HepG2 (cell line): ENCODE measurements around the gene LTBR. TPM values are rescaled to one million over a fixed set of nuclear protein-coding genes. Genes with fewer than 3 reads are reported as not detected.

Experiments used
- ATAC-seq: fragments of 200-7000 bp; cut with Tn5 transposase; 3 replicates; pipeline ENCODE4 v1.9.1; 2020; ENCODE audit warnings: mild to moderate bottlenecking, moderate library complexity
- BruUV-seq: library from RNA; stranded (reverse); fragments of 400-500 nt; replicated peaks from 2 replicates; lab custom pipeline; 2021; lab: Mats Ljungman, UMichigan
- CTCF ChIA-PET: fragments of 300-600 bp; formaldehyde crosslinking; extraction: SDS; loops from one replicate; lab custom pipeline; 2021; ENCODE audit warnings: low total read pairs, inconsistent platforms, low intra/inter-chr PET ratio; lab: Yijun Ruan, JAX
- POLR2A ChIA-PET: fragments of 350-600 bp; sonication (Branson Sonifier 250); formaldehyde crosslinking; loops from one replicate; lab custom pipeline; 2020; ENCODE audit warnings: antibody characterized with exemption, inconsistent platforms; lab: Yijun Ruan, JAX
- DNase-seq: peaks from one replicate; pipeline ENCODE4 v3.0.0-alpha.2; 2015; ENCODE audit warnings: low spot score
- FAIRE-seq: peaks from 3 replicates; lab custom pipeline; 2011; peaks lifted over from hg19 to GRCh38; lab: Jason Lieb, UNC
- H2AFZ ChIP-seq: one replicate; pipeline ENCODE4 v1.6.1; 2011; ENCODE audit warnings: low read length, inconsistent platforms
- H3K27ac ChIP-seq: fragments of 300-600 bp; 3 replicates; pipeline ENCODE4 v1.8.0; 2011; ENCODE audit warnings: mixed run types, mild to moderate bottlenecking, mixed read lengths, low read length, inconsistent platforms; ENCODE audit not compliant: insufficient read depth; ENCODE audit errors: extremely low read length
- H3K27me3 ChIP-seq, 2 experiments: fragments of 200-600 bp in 1 of 2; 2 replicates in 1 of 2; 3 replicates in 1 of 2; pipeline versions ENCODE4 v1.6.0 to v1.8.0; 2011; ENCODE audit warnings: low read length in 2 of 2, mild to moderate bottlenecking in 2 of 2, moderate library complexity in 2 of 2, inconsistent platforms in 1 of 2; ENCODE audit not compliant: insufficient read depth in 2 of 2, control insufficient read depth in 1 of 2
- H3K36me3 ChIP-seq, 2 experiments: fragments of 200-600 bp in 1 of 2; replicated peaks in 1 of 2; 2 replicates in 1 of 2; 3 replicates in 1 of 2; pipeline versions ENCODE4 v1.5.1 to v1.8.0; 2011; ENCODE audit warnings: low read length in 2 of 2, inconsistent platforms in 1 of 2; ENCODE audit not compliant: insufficient read depth in 2 of 2, control insufficient read depth in 1 of 2
- H3K4me1 ChIP-seq: 2 replicates; pipeline ENCODE4 v1.5.1; 2012; ENCODE audit warnings: low read length, inconsistent platforms; ENCODE audit not compliant: insufficient read depth
- H3K4me2 ChIP-seq: 2 replicates; pipeline ENCODE4 v1.6.0; 2011; ENCODE audit warnings: low read depth, low read length, inconsistent platforms
- H3K4me3 ChIP-seq, 3 experiments: fragments of 200-600 bp in 1 of 3; sonication (generic), shearing (Covaris generic) in 1 of 3; replicated peaks in 1 of 3; 2 replicates each; pipeline ENCODE4 v1.5.1; 2011 to 2016; ENCODE audit warnings: low read length in 3 of 3, inconsistent platforms in 2 of 3, low read depth in 2 of 3, mild to moderate bottlenecking in 2 of 3, control low read depth in 1 of 3, mixed read lengths in 1 of 3; ENCODE audit not compliant: insufficient read depth in 1 of 3
- H3K79me2 ChIP-seq: one replicate; pipeline ENCODE4 v1.6.1; 2011; ENCODE audit warnings: low read length, inconsistent platforms; ENCODE audit not compliant: insufficient read depth
- H3K9ac ChIP-seq: 2 replicates; pipeline ENCODE4 v1.6.0; 2011; ENCODE audit warnings: mild to moderate bottlenecking, low read depth, low read length, inconsistent platforms; ENCODE audit not compliant: insufficient read depth
- H3K9me3 ChIP-seq: 2 replicates; pipeline ENCODE4 v1.5.1; 2012; ENCODE audit warnings: mild to moderate bottlenecking, low read length
- H4K20me1 ChIP-seq: 2 replicates; pipeline ENCODE4 v1.6.0; 2011; ENCODE audit warnings: inconsistent platforms, mild to moderate bottlenecking, low read length, moderate library complexity; ENCODE audit not compliant: insufficient read depth
- ATF7 ChIP-seq, 2 experiments: fragments of 450-650 bp in 1 of 2; sonication (generic) in 1 of 2; formaldehyde crosslinking in 1 of 2; IDR thresholded peaks; 2 replicates each; pipeline versions ENCODE4 v1.4.0 to v1.6.1; 2016 to 2020; ENCODE audit warnings: antibody characterized with exemption in 1 of 2, mild to moderate bottlenecking in 1 of 2, missing genetic modification reagents in 1 of 2
- MAFK ChIP-seq, 2 experiments: IDR thresholded peaks in 1 of 2; conservative IDR thresholded peaks in 1 of 2; 2 replicates each; pipeline ENCODE4 v1.6.1; 2011; ENCODE audit warnings: improper control_type of control experiment in 2 of 2, low read length in 2 of 2
- MIXL1 ChIP-seq: IDR thresholded peaks from 2 replicates; pipeline ENCODE4 v1.6.1; 2016
- POGZ ChIP-seq: sonication (generic); formaldehyde crosslinking; IDR thresholded peaks from 2 replicates; pipeline ENCODE4 v1.4.0; 2020; ENCODE audit warnings: mild to moderate bottlenecking, missing genetic modification reagents
- SRF ChIP-seq: IDR thresholded peaks from 2 replicates; pipeline ENCODE4 v1.6.1; 2011; ENCODE audit warnings: mild to moderate bottlenecking, low read depth, low read length, moderate library complexity
- THAP11 ChIP-seq: IDR thresholded peaks from 2 replicates; pipeline ENCODE4 v1.6.1; 2016; ENCODE audit warnings: missing biosample characterization, missing genetic modification reagents
- ZNF644 ChIP-seq: IDR thresholded peaks from 2 replicates; pipeline ENCODE4 v1.6.1; 2016; ENCODE audit warnings: low read depth
- ZNF777 ChIP-seq: sonication (generic); formaldehyde crosslinking; IDR thresholded peaks from 2 replicates; pipeline ENCODE4 v1.4.0; 2020; ENCODE audit warnings: missing genetic modification reagents
- WGBS: methylation state at CpG from one replicate; pipeline ENCODE4 v1.1.6; 2017; ENCODE audit warnings: low lambda C conversion rate; 5-methylcytosine and 5-hydroxymethylcytosine counted together
- in situ Hi-C: cut with HindIII; loops from 2 replicates; pipeline ENCODE4 v1.10.0; 2017; ENCODE audit warnings: low pct_unique_long_range_greater_than_20kb; ENCODE audit not compliant: extremely low pct_ligation_motif_present
- intact Hi-C: fragments of 100-400 bp; cut with micrococcal nuclease; formaldehyde crosslinking; loops from one replicate; pipeline ENCODE4 v1.10.0; 2022; ENCODE audit not compliant: unreplicated experiment
- polyA plus RNA-seq, 8 experiments: library from polyadenylated mRNA; depleted of rRNA in 3 of 8; stranded (reverse) in 7 of 8; unstranded in 1 of 8; fragments of >200 nt; fragmentation: Illumina TruSeq in 4 of 8; extraction: Trizol in 4 of 8; gene quantifications; 2 replicates each; pipeline versions ENCODE4 v1.2.1 to v1.2.3, GENCODE V29; 2011 to 2016; ENCODE audit warnings: low read depth in 4 of 8, missing spikeins in 1 of 8, mixed read lengths in 1 of 8; ENCODE audit not compliant: insufficient read depth in 1 of 8
- total RNA-seq, 5 experiments: library from RNA; depleted of rRNA; stranded (reverse); fragments of >200 nt; fragmentation: Illumina TruSeq; extraction: Trizol; gene quantifications; 2 replicates each; pipeline ENCODE4 v1.2.3, GENCODE V29; 2016; ENCODE audit warnings: low read depth in 1 of 5
- TF ChIP-seq, protein P1 (sequence below): sonication (generic); formaldehyde crosslinking; IDR thresholded peaks from one replicate; pipeline ENCODE4 v1.5.1; 2020; ENCODE audit warnings: mild to moderate bottlenecking, missing genetic modification reagents; ENCODE audit errors: not compliant biosample characterization

Gene LTBR
- total and polyA plus RNA-seq, 2 of the 13 experiments (the other 11 are each of a cell fraction or from before 2014, with no cell fraction given) = 31.4 to 34.8 TPM

DNA sequence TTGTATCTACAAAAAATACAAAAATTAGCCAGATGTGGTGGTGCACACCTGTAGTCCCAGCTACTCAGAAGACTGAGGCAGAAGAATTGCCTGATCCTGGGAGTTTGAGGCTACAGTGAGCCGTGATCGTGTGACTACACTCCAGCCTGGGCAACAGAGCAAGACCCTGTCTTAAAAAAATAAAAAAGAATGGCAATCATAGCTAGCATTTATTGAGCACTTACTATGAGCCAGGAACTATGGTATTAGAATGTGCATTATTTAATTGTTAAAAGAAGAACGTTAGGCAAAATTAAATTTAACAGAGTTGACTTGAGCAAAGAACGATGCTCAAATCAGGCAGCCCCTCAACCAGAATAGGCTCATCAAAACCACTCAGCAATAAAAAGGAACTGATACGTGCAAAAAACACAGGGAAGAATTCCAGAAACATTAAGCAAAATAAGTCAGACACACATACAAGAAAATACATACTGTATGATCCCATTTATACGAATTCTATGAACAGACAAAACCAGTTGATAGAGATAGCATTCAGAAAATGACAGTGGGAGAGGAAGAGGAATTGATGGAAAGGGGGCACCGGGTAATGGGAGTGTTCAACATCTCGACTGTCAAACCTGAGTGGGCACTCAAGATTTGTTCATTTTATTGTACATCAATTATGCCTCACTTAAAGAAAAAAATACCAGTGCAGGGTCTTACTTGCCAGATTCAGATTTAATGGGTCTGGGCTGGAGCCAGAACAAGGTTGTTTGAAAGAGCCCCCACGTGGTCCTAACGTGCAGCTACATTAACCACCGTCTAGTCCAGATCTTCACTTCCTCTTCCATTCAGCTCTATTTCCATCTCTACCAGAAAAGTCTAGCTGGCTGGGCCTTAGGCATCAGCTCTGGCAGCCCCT lies 16.6 kb upstream of the LTBR start (continued):
- TF ChIP-seq MIXL1 (CRISPR knock-in tag) = 0 out of 2 replicates have a peak, but pooled peaks have one; percentile 30
- TF ChIP-seq, all 625 proteins: peak for 16

DNA sequence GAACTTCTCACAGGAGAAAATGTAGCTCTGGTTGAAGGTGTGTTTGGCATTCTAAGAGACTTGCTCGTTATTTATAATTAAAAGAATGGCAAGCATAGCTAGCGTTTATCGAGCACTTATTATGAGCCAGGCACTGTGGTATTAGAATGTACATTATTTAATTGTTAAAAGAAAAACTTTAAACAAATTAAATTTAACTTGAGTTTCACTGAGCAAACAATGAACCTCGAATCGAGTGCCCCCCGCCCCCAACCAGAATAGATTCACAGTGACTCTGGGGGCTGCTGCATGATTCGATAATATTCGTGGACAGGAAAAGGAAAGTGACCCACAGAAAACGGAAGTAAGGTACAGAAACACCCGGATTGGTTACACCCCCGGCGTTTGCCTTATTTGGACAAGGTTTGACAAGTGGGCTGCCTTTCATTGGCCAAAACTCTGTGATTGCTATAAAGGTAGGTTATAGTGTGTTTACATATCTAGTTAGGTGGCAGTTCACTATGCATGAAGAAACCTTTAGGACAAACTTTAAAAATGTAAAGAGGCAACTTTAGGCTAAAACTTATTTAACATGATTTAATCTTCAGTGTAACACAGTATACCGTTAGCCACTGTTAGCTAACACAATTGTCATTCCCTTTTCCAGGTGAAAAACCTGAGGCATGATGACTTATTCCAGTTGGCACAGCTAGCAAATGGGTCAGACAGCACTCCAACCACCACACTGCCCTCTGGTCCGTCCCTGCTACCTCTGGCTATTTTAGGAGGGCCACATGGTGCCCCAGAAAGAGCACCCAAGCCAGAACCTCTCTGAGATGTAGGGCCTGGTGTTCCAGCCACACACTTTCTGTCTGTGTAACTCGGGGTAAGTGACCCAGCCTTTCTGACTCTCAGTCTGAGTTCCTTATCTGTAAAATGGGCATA lies 15.7 kb upstream of the LTBR start:
- CTCF ChIA-PET = interaction anchor here (1.1 to 1.3 kb wide), 3 partner anchors 33 to 47 kb away, joined by 3 to 7 read pairs (median 3); no protein-coding TSS in a partner anchor
- Histone ChIP-seq H2AFZ (no peak overlapping the region), H3K4me2 (no peak overlapping the region; the same call in 1 of the 2 replicates), H3K9ac (no peak overlapping the region), H3K9me3 (no peaks in the 10 kb centered on the region), H4K20me1 (no peaks in the 10 kb centered on the region), H3K27ac (peak overlapping the region; percentile 44), H3K4me3 (no peak overlapping the region), H3K36me3 (no peaks in the 10 kb centered on the region), H3K79me2 (no peaks in the 10 kb centered on the region), H3K27me3 (no peaks in the 10 kb centered on the region), H3K4me1 (peaks cover 64% of the 10 kb centered on the region)
- DNase-seq (no peak), FAIRE-seq (no peak), ATAC-seq (no peak)
- in situ Hi-C loops (no loop called here), intact Hi-C loops (loop anchor here (1.0 kb wide), 1 partner anchor 42 kb away; no protein-coding TSS in a partner anchor)
- BruUV-seq = no TSS peak
- POLR2A ChIA-PET = interaction anchor here (0.7 to 2.9 kb wide), 9 partner anchors 15 to 46 kb away, joined by 3 to 55 read pairs (median 5); partner anchors contain the start of genes LTBR and TNFRSF1A
- WGBS = 79% methylated on average over 15 of the region's 15 CpGs
- TF ChIP-seq ZNF644 (CRISPR knock-in tag) = no peak
- peak; percentile 95 for TF ChIP-seq SRF
- no peak for TF ChIP-seq POGZ (CRISPR knock-in tag)
- no peak for TF ChIP-seq ZNF777
- TF ChIP-seq THAP11 (CRISPR knock-in tag) = 0 out of 2 replicates have a peak, but pooled peaks have one; percentile 1
- TF ChIP-seq ATF7 (IDR thresholded peaks at IDR 0.05) = no peak
- no peak for TF ChIP-seq ATF7 (CRISPR knock-in tag; IDR thresholded peaks at IDR 0.05)
- 0 out of 2 replicates have a peak, but pooled peaks have one; percentile 0 for TF ChIP-seq MIXL1 (CRISPR knock-in tag)
- TF ChIP-seq, protein P1, sequence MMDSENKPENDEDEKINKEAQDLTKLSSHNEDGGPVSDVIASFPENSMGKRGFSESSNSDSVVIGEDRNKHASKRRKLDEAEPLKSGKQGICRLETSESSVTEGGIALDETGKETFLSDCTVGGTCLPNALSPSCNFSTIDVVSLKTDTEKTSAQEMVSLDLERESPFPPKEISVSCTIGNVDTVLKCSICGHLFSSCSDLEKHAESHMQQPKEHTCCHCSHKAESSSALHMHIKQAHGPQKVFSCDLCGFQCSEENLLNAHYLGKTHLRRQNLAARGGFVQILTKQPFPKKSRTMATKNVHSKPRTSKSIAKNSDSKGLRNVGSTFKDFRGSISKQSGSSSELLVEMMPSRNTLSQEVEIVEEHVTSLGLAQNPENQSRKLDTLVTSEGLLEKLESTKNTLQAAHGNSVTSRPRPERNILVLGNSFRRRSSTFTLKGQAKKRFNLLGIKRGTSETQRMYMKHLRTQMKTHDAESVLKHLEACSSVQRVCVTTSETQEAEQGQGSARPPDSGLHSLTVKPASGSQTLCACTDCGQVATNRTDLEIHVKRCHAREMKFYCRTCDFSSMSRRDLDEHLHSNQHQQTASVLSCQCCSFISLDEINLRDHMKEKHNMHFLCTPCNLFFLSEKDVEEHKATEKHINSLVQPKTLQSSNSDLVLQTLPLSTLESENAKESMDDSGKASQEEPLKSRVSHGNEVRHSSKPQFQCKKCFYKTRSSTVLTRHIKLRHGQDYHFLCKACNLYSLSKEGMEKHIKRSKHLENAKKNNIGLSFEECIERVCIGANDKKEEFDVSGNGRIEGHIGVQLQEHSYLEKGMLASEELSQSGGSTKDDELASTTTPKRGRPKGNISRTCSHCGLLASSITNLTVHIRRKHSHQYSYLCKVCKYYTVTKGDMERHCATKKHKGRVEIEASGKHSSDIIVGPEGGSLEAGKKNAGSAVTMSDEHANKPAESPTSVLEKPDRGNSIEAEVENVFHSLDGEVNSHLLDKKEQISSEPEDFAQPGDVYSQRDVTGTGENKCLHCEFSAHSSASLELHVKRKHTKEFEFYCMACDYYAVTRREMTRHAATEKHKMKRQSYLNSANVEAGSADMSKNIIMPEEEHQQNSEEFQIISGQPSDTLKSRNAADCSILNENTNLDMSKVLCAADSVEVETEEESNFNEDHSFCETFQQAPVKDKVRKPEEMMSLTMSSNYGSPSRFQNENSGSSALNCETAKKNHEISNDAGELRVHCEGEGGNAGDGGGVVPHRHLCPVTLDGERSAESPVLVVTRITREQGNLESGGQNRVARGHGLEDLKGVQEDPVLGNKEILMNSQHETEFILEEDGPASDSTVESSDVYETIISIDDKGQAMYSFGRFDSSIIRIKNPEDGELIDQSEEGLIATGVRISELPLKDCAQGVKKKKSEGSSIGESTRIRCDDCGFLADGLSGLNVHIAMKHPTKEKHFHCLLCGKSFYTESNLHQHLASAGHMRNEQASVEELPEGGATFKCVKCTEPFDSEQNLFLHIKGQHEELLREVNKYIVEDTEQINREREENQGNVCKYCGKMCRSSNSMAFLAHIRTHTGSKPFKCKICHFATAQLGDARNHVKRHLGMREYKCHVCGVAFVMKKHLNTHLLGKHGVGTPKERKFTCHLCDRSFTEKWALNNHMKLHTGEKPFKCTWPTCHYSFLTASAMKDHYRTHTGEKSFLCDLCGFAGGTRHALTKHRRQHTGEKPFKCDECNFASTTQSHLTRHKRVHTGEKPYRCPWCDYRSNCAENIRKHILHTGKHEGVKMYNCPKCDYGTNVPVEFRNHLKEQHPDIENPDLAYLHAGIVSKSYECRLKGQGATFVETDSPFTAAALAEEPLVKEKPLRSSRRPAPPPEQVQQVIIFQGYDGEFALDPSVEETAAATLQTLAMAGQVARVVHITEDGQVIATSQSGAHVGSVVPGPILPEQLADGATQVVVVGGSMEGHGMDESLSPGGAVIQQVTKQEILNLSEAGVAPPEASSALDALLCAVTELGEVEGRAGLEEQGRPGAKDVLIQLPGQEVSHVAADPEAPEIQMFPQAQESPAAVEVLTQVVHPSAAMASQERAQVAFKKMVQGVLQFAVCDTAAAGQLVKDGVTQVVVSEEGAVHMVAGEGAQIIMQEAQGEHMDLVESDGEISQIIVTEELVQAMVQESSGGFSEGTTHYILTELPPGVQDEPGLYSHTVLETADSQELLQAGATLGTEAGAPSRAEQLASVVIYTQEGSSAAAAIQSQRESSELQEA (CRISPR knock-in tag) = no peak
- no peak for TF ChIP-seq MAFK (conservative IDR thresholded peaks at IDR 0.05 in 1 of 2, IDR thresholded peaks at IDR 0.05 in 1 of 2; ENCODE audit: low read length in 2 of 2)
